GM21576 (cell line): ENCODE results near the gene HSD11B1L.

Source experiments
- ATAC-seq: cut with Tn5 transposase; IDR thresholded peaks from one replicate; pipeline ENCODE4 v1.9.1; 2021; ENCODE audit warnings: mild to moderate bottlenecking, moderate library complexity; ENCODE audit not compliant: unreplicated experiment

HSD11B1L gene, protein sequence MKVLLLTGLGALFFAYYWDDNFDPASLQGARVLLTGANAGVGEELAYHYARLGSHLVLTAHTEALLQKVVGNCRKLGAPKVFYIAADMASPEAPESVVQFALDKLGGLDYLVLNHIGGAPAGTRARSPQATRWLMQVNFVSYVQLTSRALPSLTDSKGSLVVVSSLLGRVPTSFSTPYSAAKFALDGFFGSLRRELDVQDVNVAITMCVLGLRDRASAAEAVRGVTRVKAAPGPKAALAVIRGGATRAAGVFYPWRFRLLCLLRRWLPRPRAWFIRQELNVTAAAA

DNA sequence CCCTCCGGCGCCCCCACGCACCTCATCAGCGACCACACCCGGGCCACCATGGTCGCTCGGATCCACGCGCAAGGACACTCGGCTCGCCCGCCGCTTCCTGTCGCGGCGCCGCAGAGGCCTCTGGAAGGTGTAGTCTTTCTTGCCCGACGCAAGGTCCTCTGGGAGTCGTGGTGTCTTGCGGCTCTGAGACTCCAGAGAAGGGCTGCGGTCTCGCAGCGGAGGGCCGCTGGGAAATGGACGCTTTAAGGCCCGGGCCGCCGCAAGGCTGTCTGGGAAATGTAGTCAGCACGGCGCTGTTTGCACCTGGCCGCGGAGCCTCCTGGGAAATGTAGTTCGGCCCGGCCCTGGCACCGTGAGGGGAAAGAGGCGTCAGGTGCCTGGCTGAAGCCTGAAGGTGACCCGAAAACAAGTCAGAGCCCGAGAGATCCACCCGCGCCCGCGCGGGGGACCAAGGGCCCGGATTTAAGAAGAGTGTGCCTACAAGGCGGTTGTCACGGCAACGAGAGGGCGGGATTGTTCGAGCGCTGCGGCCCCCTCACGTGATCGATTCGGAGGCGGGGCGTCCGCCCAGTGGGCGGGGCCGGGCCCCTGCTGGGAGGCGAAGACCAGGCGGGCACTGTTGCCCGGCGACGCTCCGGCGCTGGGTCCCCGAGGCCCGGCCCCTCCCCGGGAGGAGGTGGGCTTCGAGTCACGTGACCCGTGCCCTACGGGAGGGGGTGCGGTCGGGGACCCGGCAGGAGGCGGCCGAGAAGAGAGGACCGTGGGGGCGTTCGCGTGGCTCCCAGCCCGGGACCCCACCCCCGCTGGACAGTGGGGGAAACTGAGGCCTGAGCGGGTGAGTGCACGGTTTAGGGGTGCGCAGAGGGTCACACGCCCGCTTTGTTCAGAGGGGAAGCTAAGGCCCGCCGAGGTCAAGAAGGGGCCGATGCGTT, at the start of gene HSD11B1L, which contains the start of gene MICOS13:
HSD11B1L (plus strand) TSS at position 591 of the 932 bp plus-strand sequence. CDS start 3,806 bp downstream, outside the sequence.
MICOS13 (minus strand) TSS at position 80 of the 932 bp plus-strand sequence; CDS start at position 50, 30 bp downstream.
- ATAC-seq: peak; percentile 84

DNA sequence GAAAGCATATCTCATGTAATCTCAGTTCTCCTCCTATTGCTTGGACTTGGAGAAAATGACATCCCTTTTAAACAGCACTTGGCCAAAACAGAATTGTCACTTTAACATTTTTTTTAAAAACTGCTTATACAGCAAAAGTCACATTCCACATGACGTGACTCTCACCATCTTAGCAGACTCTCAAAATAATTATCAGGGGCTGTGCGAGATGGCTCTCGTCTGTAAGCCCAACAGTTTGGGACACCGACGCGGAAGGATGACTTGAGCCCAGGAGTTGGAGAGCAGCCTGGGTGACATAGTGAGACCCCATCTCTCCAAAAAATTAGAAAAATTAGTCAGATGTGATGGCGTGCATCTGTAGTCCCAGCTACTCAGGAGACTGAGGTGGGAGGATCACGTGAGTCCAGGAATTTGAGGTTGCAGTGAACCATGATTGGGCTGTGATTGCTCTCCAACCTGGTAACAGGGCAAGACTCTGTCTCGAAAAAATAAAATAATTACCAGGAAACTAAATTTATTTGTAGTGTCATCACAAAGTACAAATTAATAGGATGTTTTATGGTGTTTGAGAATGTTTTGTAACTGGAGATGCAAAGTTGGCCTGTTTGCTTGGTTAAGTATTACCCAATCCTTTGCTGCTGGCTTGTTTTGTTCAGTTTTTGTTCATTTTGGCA, 49.1 kb upstream of the HSD11B1L start:
- ATAC-seq: no peak

DNA sequence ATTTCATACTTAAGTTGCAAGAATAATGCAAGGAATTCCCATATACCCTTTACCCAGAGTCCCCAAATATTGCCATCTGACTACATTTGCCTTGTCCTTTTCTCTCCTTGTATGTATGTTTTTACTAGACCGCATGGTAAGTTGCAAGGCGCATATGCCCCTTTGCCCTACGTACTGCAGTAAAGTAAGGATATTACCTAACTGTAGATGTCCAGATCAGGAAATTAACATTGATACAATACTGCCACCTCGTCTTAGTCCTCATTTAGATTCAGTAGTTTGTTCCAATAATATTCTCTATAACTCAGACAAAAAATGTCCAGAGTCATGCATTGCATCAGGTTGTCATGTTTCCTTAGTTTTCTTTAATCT, 48.6 kb upstream of the HSD11B1L start:
- no peak for ATAC-seq

DNA sequence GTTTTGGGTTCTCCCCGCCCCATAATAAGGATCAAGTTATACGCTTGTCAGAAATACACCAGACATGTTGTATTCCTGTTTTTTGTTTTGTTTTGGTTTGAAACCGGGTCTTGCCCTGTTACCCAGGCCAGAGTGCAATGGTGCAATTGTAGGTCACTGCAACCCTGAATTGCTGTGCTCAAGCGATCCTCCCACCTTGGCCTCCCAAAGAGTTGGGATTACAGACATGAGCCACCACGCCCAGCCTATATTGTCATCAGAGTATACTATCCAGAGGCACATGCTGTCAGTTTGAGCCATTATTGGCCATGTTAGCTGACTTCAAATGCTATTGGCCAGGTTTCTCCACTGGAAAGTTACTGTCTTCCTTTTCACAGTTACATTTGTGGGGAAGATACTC, 48.2 kb upstream of the HSD11B1L start:
- no peak for ATAC-seq

DNA sequence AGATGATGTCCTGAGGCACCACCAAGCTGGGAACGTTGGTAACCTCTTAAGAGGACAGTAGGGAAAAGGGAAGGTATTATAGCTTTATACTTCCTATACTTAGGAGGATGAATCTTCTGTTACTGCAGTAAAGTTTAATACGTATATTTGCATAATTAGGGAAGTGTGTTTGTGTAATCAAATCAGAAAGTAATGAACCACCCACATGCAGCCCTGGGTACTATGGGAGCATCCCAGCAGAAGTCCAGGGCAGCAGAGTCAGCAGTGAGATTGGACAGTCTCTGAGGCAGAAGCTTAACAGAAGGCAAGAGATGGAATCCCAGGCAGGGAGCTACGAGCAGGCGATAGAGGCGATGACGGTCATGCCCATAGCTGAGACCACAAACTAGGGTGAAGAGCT, 45.4 kb upstream of the HSD11B1L start:
- no peak for ATAC-seq

DNA sequence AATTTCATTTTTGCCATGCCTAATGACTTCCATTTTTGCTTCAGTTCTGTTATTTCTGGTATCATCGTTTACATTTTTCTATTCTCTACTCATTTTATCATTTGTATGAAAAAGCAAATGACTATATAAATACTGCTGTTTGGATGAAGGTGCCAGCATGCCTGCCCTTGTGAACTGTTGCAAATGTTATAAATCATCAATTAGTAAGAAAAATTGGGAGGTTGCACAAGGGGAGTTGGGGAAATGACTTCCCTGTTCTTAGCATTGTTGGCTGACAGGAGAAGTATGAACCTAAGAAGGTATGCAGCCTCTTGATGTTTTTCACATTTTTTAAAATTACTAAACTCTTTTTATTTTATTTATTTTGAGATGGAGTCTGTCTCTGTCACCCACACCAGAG, 42.9 kb upstream of the HSD11B1L start:
- ATAC-seq: no peak

DNA sequence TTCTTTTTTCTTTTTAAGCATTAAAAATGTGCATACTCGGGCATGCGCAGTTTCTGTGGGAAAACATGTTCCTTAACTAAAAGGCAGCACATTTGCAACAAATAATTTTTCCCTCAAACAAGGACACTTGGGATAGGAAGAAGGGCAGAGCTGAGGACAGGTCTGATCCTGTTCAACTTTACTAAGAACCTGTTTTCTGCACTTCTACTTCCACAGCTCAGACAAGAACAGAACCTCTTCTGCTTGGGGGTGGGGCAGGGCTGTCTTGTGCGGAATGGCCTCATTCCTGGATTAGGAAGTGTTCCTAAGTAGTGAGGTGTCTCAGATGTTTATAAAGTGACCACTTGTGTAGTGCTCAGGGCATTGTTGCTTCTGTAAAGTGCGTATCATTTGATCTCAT, 39.7 kb upstream of the HSD11B1L start:
- no peak for ATAC-seq

DNA sequence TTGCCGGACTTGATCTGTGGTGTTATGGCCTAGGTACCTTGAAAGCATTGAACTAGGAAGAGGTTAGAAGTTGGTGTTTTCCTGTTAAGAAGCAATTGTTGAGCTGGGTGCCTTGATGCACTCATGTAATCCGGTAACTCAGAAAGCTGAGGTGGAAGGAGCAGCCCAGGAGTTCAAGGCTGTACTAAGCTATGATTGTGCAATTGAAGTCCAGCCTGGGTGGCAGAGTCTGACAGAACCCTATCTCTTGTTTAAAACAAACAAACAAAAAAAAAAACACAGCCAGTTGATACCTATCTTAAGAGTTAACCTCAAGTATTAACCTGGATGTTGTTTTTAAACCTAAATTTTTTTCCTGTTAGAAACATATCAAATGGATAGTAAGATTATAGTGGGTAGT, 38.6 kb upstream of the HSD11B1L start:
- ATAC-seq: no peak

DNA sequence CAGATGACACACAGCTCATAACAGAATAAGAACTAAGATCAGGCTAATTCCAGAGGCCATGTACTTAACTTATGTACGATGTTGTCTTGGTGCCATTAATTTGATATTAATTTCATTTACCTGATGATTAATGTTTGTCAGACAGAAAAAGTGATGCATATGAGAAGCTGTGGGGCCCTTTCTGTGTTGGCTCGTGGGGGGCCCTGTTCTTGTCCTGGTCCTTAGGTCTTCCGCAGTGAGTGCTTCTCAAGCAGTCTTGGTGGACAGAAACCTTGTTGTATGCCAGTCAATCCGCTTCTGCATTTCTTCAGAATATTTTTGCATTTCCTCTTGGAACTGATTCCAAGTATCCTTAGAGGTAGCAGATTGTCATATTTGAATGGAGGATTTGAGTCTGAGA, 37.8 kb upstream of the HSD11B1L start:
- ATAC-seq: no peak

DNA sequence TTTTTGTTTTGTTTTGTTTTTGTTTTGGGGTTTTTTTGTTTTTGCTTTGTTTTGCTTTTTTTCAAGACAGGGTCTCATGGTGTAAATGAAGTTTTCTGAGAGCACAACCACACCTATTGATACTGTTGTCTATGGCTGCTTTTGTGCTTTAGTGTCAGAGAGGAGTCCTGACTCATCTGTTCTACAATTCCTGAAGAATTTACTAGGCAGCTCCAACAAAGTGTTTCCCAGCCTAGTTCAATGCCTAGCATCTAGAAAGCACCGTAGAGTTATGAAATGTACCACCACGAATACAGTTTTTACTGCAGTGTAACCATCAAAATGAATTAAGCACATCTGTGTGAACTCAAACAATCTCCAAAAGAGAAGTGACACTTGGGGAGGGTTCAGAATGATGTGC, 36.8 kb upstream of the HSD11B1L start:
- no peak for ATAC-seq

DNA sequence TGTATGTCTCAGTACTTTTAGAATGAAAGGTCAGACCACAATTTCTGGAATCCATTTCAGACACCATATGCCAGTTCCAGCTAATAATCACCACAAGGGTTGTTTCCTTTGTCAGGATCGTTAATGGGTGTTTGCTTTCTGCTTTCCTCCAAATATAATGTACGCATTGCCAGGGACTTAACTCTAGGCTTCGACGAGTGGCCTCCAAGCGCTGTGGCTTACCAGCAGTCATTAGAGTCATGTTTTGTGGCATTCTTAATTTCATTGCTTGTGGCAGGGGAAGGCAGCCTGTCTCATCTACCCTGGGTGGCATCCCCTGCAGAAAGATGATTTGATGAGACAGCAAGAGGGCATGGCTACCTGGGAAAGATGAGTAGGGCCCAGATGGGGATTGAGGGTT, 35.4 kb upstream of the HSD11B1L start:
- no peak for ATAC-seq

DNA sequence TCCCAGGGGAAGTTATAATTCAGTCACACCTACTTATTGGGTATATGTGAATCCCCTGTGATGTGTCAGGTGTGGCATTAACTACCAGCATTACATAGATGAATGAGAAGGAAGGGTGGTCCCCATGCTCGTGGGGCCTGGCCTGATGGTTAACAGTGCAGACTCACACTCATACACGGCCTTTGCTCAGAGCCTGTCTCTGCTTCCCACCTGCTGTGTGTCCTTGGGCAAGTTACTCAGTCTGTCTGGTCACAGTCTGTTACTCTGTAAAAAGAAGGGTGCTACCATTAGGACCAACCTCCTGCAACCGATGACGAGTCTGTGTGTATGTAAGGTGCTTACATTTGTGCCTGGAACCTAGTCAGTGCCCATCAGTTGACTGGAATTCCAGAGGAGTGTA, 34.1 kb upstream of the HSD11B1L start:
- no peak for ATAC-seq

DNA sequence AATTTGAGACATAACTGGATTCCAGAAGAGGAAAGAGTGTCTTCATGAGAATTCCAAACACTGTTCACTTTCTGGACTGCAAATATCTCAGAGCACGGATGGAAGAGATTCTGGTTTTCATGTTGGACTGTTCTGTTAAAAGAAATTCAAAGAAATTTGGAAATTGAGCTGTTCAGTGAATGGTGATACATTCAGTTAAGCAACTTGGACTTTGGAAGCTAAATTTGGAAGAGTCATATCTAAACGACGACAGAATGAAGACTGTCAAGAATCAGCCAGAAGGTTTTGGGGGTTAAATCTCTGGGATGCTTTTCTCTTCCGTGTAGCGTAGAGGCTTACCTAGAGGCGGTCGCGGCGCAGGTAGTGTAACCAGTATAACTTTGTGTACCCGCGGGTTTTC, 32.4 kb upstream of the HSD11B1L start:
- ATAC-seq: no peak

DNA sequence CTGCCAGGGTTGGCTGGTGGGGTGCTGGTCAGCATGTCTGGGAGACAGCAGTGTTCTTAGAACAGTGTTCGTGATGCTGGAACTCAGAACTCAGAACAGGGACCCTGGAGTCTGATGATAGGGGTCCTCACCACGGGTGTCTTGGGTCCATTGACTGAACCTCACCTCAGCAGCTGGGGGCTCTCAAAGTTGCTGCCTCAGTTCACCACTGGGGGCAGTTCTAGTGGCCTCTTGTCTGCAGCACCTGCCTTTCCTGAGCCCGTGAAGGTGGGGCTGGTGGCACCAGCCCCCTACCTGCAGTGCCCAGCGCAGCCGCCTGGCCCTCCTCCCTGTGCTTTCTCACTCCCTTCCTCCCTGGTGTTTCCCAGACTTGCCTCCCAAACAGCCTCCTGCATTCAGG, 29.5 kb upstream of the HSD11B1L start:
- ATAC-seq: no peak

DNA sequence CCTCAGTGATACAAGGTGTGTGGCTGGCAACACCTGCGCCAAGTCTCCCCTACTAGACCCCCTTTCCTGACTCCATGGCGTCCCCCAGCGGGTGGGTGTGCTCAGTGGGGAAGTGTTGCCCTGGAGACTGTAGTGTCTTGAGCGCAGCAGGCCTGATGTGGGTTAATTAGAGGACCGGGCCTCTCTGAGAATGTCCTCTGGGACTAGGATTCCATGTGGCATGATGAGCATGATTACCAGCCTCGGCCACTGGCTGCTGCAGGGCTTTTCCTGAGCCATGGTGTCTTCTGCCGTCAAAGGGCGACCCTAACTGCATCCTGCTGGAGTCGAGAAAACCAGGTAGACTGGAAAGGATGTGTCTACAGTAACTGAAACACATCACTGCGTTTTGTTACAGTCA, 28.6 kb upstream of the HSD11B1L start:
- ATAC-seq: no peak

DNA sequence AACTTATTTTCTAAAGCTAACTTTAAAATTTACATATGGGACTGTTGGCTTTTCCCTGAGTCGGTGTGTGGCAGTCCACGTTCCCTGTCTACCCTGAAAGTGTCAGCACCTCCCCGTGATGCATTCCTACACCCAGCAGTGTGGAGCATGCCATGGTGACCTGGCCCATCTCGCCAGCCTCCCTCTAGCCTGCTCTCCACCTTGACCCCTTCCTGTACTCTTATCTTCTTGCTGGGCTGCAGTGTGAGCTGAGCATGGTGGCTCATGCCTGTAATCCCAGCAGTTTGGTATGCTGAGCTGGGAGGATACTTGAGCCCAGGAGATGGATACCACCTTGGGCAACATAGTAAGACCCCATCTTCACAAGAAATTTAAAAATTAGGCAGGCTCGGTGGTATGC, 25.9 kb upstream of the HSD11B1L start:
- ATAC-seq: no peak

DNA sequence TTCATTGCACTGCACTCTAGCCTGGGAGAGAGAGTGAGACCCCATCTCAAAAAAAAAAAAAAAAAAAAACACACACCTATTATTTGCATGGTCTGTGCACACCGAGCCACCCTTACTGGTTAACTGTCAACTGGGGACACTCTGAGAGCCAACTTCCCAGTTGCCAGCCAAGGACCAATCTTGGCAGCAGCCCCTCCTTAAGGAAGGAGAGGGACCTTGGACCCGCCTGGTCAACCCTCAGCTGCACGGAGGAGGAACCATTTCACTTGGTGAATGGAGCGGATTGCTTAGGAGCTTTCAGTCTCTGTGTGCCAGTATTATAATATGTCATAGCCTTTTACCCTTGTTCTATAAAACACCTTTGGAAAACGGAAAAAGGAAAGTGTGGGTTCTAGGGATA, 25.4 kb upstream of the HSD11B1L start:
- no peak for ATAC-seq

DNA sequence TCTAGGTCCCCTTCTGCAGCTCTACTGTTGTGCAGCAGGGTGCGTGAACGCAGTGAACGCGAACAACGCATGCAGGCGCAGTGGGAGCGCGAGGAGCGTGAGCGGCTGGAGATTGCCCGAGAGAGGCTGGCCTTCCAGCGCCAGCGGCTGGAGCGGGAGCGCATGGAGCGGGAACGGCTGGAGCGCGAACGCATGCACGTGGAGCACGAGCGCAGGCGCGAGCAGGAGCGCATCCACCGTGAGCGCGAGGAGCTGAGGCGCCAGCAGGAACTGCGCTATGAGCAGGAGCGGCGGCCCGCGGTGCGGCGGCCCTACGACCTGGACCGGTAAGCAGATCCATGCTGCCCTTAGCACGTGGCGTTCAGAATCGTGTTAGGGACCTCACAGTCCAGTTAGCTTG, 19.3 kb upstream of the HSD11B1L start:
- ATAC-seq: no peak

DNA sequence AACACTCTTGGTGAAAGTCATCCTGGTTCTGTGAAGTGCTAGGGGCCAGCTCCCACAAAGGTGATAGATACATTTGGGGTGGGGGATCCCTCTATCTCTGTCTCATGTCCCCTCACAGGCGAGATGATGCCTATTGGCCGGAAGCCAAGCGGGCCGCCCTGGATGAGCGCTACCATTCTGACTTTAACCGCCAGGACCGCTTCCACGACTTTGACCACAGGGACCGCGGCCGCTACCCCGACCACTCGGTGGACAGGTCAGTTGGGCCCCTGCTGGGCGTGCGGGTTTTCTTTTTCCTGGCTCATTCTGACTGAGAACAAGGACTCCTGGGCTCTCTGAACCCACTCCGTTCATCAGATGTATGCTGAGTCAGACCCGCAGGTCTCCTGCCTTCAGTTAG, 16.9 kb upstream of the HSD11B1L start:
- ATAC-seq: no peak

DNA sequence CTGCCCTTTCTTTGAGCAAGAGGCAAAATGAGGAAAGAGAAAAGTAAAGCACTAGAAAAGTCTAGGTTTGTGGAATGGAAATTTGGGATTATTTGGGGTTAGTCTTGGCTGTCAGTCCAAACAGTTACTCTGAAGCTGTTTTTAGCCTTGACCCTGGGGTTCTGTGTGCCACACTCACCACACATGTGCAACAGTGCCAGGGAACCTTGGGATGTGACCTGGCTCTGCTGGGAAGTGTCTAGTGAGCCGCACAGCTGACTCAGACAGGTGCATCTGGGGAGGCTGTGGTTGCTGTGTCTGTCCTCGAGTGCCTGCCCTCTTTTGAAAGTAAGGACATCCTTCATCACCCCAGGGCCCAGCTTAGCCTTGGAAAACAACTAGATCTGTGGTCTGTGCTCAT, 16.3 kb upstream of the HSD11B1L start:
- no peak for ATAC-seq

DNA sequence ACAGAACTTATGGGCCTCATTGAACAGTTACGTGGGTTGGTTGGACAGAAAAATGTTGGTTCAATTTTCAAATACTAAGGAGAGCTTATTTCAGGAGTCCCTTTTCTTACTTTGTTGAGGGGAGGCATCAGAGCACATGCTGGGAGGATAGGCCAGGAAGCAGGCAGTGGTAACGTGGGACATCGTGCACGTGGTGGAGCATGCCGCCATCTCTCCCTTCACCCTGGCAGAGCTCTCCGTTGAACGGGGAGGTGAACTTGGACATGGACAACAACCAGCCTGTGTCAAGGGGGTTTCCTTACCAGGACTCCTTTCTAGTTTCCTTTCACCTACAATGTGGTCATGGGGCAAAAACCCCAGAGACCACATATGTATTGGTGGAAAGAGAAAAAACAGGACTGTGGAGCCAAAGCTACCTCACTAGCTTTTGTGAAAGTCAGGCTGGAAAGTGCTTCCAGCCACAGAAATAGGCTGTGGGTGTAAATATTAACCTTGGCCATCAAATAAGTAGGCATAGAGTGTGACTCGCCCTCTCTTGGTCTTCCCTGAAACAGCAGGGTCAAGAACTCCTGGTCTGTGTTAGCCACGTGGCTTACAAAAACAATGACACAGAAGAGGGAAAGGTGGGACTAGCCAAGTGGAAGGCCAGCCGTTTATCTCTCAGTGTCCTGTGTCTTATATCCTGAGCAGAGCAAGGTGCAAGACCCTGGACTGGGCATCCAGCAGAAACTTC, 14.9 kb upstream of the HSD11B1L start:
- no peak for ATAC-seq
